Stimulated activated CD4-positive, alpha-beta T cell treated with anti-CD3 and anti-CD28 coated beads, Interleukin-12 subunit alpha, Interleukin-12 subunit beta, amount 100 ng/mL, for 4 hours (primary cell): ENCODE results near the gene SLFN12L.
"Not testable (repeated sequence)": the region's sequence is repeated elsewhere in the genome, so short reads cannot be mapped to it uniquely, and the experiment has no call there.

ENCODE experiments used
- DNase-seq: peaks from one replicate; pipeline ENCODE4 v3.0.0-alpha.2; 2020

The SLFN12L gene

GRCh38 chr17:35537601-35538141 lies at the start of gene SLFN12L:
TSS of gene SLFN12L (minus strand) at chr17:35537678. CDS start at chr17:35522364, 15,314 bp downstream.
- DNase-seq, result no peak

DNA sequence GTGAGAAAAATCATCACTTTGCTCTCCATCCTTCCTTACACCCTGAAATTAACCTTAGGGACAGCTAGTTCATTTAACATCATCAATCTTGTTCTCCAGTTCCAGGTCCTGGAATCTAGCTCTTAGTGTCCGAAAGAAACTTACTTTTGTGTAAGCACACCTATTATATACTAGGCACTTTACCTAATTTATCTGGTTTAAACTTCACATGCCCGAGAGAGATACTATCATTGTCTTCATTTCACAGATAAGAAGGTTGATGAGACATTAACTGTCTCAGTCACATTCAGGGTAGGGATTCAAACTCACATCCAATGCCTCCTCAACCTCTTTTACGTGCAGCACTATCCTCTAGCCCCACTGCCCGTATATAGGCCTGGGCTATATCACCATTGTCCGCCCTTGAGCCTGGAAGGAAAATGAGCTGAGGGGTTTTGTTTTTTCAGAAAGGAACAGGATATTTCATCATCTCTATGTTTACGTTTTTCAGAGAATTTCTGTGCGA lies 49.1 kb upstream of the SLFN12L start:
- DNase-seq, result no peak

DNA sequence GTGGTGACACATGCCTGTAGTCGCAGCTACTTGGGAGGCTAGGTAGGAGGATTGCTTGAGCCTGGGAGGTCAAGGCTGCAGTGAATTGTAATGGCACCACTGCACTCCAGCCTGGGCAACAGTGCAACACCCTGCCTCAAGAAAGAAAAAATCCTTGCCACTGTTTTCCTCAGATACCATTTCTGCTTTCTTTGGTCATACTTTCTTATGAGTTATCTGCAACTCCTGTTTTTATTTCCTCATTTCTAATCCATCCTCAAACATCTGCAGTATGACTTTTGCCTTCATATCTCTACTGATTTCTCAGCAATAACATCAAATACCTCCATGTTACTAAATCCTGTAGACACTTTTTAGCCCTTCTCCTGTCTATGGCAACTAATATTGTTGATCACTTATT lies 46.6 kb upstream of the SLFN12L start:
- no peak for DNase-seq

DNA sequence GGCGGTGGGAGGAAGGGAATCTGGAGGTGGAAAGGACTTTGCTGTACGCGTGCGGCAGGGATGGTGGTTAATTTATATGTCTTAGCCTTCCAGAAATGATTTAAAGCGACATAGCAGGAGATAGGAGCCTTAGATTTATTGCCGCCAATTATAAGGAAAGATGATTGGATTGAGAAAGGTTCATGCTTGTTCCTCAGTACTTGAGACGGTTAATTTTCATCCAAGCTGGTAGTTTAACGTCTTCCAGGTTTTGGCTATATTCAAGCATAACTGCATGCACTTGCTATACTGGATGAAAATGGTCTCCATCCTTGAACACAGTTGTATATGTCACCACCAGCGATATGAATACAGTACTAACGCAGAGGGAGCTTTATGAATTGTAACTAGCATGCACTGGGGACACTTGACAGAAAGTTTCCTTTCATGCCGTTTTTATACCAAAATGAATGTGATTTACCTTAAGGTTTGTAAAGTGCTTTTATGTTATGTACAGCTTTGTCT lies 41.5 kb upstream of the SLFN12L start:
- DNase-seq, result no peak

DNA sequence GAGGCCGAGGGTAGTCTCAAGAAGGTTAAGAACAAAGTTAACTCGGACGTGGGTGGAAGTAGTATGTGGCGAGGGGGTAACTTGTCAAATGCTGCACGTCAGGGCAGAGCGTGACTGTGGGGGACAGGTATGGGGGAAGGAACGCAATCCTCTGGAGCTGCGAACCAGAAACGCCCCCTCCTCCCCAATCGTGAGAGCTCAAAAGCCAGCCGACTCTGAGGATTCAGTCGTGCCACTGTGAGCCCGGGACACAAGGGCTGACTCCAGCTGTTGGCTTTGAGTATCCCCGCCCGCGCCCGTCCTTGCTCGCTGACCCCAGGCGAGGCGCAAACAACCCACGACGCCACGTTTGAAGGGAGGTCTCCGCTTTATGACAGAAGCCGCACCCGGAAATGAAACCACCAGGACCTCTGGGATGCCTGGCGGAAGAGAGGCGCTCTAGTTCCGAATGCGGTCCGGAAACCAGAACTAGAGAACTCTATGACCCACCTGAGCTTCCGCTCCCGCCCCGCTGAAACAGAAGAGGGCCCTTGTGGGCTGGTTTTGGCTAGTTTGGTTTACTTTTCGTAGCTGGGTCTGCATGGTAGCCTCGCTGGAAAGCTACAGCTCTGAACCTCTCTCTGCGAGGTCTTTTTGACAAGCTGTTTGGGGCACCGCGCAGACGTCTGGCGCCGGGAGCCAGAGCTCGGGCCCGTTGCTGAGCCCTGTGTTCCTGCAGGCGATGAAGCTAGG lies 40.9 kb upstream of the SLFN12L start, which contains the start of gene PEX12:
Gene PEX12, minus strand, starts transcription at position 375 of the 732 bp plus-strand sequence. CDS start 550 bp downstream, outside the sequence.
- DNase-seq, result peak; percentile 79

GRCh38 chr17:35577830-35578196 lies 40.3 kb upstream of the SLFN12L start:
- DNase-seq, result no peak

DNA sequence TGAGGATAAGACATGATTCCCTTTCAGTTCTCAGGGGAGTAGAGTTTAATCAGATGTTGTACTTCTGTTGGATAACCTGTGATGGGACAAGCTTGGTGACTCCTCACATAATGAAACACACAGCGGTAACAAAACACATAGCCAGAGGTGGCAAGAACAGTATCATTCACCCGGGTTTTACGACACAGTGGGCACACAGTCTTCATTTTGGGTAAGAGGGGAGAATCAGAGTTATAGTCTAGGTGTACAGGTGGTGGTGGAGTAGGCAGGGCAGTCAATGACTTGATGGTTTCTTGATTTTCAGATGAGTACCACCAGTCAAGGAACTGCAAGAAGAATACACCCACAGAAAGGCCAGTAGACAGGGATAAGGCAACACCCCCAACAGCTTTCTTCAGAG lies 38.3 kb upstream of the SLFN12L start:
- DNase-seq, result no peak

- no peak for DNase-seq
These were observed 31.9 kb upstream of the SLFN12L start for GRCh38 chr17:35569405-35569804.

DNA sequence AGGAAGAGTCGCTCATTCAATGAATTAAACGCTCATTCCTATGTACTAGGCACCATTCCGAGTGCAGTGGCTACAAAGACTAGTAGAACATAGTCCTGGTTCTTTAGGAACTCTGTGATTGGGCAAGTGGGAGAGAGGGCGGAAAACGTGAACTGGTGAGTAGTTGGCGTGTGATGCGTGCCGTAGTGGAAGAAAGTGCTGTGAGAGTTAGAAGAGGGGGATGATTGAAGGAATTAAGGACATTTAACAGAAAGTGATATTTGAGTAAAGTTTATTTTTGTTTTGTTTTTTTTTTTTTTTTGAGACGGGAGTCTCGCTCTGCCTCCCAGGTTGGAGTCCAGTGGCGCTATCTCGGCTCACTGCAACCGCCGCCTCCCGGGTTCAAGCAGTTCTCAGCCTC lies 31.1 kb upstream of the SLFN12L start:
- peak; percentile 33 for DNase-seq

DNA sequence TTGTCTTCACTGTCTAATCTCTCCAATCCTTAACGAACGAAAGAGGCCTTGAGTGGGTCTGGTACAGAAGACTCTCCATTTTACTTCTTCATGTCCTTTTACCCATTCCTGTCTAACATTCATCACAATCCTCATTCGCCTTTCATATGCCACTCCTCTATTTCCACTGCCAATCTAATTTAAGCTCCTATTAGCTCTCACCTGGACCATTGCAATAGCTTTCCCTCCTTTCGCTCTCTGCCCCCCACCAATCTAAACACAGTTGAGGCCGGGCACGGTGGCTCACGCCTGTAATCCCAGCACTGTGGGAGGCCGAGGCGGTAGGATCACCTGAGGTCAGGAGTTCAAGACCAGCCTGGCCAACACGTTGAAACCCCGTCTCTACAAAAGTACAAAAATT lies 29.5 kb upstream of the SLFN12L start:
- no peak for DNase-seq

GRCh38 chr17:35563181-35563580 lies 25.7 kb upstream of the SLFN12L start:
- DNase-seq, result not testable (repeated sequence)

DNA sequence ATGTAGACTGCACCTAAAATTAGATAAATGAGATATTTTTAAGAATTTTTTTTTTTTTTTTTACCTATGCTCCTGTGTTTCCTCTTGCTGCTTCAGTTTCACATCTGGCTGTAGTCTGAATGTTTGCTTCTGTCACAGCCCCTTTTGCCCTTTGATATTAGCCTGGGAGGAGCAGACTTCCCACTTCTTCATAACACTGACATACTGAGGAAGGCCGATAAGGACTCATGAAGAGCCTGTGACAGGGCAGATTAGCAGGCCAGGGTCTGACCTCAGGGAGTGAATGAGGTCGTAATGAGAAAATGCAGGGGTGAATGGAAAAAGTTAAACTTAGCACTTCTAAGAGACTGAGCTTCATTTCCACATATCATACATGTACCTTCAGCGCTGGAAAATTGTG lies 23.2 kb upstream of the SLFN12L start, which contains the start of gene SLFN14:
Gene SLFN14, minus strand, starts transcription at position 117 of the 400 bp plus-strand sequence. CDS start 2,757 bp downstream, outside the sequence.
- DNase-seq, result no peak

- DNase-seq, result no peak
These were observed 22.2 kb upstream of the SLFN12L start for GRCh38 chr17:35559495-35560210.

GRCh38 chr17:35557353-35557752 lies 19.9 kb upstream of the SLFN12L start:
- no peak for DNase-seq

GRCh38 chr17:35555691-35556090 lies 18.2 kb upstream of the SLFN12L start:
- DNase-seq, result no peak

DNA sequence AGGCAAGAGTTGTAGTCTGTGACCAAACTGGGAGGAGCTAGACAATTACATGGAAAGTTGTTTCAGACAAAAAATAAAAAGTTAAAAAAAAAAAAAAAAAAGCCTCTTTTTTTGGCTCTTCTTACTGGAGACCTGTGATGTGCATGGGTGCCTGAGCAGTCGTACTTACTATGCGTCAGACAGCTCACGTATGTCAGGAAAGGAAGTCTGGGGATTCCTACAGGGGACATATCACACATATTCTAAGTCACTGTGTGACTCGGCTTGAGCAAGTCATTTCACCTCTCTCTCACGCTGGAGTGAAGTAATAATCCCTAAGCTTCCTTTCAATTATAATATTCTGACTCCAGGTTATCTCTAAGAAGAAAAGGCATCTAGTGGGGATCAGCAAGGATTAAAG lies 17.2 kb upstream of the SLFN12L start:
- DNase-seq, result no peak

DNA sequence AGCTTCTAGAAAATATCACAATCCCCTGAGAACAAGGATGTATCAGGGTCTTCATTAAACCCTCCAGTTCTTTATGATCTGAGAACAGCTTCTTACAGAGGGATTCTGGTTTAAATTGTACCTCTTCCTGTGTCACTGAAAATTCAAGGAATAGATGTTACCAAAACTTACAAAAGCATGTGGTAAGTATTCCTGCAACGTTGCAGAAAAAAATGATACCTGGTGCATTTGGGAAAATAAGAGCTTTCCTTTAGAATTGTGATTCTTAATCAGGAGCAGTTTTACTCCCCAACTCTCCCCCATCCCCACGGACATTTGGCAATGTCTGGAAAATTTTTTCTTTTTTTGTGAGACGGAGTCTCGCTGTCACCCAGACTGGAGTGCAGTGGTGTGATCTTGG lies 15.8 kb upstream of the SLFN12L start:
- no peak for DNase-seq

GRCh38 chr17:35548978-35549377 lies 11.5 kb upstream of the SLFN12L start:
- DNase-seq, result no peak

DNA sequence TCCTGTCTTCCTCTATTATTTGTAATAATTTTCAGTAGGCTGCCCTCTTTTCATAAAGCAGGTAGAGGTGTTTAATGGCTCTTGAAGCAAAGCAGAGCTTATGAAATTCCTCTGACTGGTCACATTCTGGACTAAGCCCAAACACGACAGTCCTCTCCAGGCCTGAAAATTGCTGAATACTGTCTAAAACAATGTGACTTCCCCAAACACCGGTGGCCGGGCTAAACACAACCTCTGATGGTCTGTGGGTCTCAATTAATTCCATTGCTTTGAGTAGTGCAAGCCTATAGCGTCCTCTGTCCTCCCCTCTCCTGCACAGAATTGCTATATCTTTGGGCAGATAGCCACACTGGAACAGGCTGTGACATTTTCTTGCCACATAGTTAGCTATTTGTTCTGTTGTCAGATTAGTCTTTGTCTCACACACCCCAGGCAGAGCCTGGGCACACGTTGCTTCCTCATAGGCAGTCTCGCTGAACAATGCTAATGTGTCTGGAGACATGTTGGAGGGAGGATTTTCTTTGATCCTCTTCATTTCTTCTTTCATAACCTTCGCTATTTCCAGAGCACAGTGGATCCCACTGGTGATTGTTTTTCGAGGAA lies 10.8 kb upstream of the SLFN12L start:
- DNase-seq, result no peak

GRCh38 chr17:35546487-35546886 lies 9.0 kb upstream of the SLFN12L start:
- no peak for DNase-seq

GRCh38 chr17:35545150-35545549 lies 7.7 kb upstream of the SLFN12L start:
- no peak for DNase-seq

DNA sequence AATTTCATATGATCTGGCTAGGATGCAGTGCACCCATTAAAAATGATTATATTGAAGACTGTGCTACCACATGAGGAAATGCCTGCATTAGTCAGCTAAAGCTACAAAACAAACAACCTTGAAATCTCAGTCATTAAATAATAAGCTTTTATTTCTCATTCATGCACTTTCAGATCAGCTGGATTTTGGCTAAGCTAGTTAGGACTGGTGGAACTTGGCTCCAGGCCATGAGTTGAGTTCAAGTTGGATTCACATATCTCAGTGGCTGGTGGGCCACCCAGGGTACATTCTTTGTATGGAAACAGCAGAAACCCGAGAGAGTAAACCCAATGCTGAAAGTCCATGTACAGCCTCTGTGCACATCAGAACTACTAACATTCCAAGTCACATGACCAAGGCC lies 6.4 kb upstream of the SLFN12L start:
- DNase-seq, result no peak

DNA sequence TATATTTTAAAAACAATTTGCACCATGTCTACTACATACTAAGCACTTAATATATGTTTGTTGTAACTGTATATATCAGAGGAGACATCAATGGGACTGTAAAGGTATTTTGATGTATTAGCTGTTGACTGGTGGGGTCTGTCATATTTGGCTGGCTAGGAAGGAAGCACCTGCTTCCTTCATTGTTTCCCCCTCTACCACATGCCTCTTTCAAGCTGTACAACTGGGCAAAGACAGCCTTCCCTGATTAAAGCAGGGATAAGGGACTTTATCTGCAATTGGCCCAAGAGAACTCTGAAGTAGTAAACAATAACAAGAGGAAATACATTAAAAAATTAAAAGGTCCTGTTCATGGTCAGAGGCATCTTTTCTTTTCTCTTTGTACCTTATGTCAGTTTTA lies 5.5 kb upstream of the SLFN12L start:
- no peak for DNase-seq
